AML-193 (cell line): ENCODE measurements around the gene PLAC1.

ENCODE experiments used
- DNase-seq, 2 experiments: peaks; one replicate each; lab custom pipeline; 2025; lab: John Stamatoyannopoulos, UW

The PLAC1 gene

DNA sequence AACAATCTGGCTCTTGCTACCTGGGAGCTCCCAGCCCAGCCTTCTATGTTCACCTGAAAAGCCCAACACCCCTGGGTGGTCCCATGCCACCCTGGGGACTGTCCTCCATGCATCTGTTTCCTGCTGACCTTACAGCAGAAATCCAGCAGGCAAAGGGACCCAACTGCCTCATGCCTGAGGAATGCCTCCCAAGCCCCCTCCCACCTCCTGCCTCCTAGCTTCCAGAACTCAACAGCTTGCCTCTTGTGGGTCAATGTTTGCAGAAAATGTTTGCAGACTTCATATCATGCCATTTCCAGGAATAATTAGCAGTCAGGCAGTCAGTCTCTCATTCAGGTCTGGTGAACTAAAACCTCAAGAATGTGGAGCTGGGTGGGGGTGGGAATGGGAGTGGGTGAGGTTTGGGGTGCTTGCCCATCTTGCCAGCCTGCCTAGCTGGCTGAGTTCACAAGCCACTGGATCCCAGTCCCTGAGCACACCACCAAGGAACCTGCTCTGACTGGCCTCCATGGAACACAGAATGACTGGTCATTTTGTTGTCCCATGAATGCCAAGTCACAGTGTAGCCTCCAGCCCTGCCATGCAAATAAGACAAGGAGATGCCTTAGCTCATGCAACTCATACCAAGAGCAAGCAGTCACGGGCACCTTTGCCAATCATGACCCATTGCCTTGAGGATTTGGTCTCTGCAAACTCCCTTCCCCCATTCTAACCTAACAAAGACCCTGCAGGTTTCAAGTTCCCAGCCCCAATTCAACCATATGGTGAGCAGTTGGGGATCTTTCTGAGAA, 12.1 kb upstream of the PLAC1 start:
- no peak for DNase-seq

DNA sequence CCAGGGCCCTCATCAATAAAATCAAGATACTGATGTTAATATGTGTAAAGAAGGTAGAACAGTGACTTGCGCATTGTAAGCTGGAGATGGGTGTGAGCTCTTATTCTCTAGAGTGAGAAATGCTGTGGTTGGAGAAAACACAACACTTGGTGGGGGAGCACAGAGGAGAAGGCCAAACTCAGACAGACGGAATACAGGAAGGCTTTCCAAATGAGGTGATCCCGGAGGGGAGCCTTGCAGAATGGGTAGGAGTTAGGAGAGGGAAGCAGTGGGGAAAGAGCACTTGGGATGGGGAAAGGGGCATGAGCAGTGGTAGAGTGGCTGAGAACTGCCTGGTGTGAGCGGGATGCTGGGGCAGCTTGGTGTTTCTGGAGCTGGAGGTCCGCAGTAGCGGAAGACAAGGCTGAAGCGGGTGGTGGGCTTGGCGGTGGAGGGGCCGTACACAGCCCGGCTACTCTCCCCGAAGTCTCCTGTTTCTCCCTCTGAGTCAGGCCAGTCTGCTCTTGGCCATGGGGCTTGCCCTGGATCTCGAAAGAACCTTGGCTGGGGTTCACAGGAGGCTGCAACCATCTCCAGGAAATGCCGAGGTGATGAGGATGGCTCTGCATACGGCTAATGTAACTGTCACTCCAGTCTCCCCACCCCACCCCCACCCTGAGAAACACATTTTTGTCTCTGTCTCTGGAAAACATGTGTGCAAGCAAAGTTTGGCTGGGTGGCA, 11.3 kb upstream of the PLAC1 start:
- DNase-seq: no peak

DNA sequence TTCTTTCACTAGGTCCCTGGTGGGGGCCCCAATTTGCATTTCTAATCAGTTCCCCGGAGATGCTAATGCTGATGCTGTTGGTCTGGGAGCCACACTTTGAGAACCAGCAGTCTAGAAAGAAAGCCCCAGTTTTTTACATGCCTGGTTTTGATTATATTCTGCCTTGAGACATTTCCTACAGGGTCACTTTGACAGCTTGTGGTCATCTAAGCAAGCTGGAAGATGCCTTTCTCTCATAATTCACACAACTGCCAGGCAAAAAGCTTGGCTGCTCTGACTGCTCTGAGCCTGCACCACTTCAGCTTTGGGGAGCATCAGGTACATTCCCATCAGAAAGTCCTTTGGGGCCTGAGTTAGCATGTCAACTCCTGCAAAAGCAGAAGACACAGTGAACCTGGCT, 5.9 kb upstream of the PLAC1 start:
- DNase-seq: no peak

DNA sequence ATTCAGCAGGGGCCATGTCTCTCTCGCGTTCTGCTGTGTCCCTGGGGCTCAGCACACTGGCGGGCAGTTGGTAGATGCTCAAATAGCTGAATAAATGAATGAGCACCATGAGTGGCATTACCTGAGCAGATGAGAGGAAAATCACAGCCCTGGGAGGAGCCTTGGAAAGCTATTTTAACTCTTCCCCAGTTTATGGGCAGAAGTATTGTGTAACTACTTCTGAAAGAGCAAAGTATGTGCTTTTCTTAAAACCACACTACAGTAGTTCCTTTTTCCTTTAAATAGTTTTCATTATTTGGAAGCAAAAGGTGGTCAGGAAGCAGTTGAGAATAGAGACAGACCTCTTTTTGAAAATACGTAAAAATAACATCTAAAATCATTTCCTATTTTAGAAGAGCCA, 3.0 kb upstream of the PLAC1 start:
- DNase-seq: no peak

DNA sequence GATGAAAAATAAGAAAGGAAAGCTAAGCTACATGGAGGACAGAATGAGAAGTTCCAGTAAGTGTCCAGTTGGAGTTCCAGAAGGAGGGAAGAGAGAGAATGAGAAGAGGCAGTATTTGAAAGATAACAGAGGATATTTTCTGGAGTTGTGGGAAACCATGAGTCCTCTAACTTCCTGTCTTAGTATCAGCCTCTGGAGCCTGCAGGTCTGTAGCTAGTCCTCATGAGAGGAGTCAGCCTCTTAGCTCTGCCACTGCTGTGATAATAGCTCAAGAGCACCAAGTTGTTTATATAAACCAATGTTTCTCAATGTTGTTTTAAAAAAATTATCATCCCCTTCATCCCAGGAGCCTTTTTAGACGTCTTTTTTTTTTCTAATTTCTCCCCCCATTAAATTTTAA, 2.4 kb upstream of the PLAC1 start:
- no peak for DNase-seq

DNA sequence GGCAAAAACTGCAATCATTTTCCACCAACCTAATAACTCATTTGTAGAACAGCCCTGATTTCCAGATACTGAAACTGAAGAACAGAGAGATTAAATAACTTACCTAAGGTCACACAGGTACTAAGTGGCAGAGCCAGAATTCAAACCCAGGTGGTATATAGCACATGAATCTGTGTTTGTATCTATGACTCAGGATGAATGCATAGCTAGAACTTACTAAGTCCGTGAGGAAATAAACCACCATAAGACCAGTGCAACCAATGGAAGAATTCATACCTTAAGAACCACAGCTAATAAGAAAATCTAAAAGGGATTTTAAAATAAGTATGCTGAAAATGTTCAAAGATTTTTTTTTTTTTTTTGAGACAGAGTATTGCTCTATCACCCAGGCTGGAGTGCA, 1.5 kb upstream of the PLAC1 start:
- DNase-seq: no peak

DNA sequence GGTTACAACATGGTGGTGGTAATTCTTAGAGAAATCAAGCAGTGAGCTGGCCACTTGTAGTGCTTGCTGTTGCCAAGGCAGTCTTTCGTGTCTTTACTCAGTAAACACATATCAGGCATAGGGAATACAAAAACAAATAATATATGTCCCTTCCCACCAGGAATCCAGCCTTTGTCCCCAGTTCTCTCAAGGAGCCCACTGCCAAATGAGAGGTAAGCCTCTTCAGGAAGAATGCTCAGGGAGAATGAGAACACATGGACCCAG, 421 bp upstream of the PLAC1 start:
- DNase-seq: no peak

DNA sequence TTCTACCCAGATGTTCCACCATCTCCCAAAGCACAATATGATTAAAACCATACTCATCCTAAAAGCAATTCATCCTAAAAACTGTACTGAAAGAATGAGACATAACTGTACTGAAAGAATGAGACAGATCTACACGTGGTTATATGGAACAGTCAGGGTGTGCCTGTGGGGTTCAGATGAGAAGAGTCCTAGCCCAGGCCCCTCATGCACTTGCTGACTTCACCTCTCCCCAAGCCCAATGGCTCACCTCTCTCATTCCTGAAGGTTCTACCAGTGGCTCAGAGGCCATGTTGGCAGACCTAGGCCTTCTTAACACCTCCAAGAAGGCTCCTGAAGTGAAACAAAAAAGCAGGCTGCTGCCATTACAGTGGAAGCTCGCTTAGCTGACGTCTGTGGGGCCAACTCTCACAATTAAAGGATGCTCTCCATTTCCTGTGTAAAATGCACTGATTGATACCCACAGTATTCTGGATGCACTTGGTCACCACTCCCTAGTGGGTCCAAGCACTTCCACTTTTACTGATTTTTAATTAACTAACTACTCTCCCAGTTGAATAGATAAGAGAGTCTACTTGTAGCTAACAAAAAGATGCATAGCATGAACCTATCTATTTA, 3.8 kb downstream of the PLAC1 start:
- DNase-seq: no peak

DNA sequence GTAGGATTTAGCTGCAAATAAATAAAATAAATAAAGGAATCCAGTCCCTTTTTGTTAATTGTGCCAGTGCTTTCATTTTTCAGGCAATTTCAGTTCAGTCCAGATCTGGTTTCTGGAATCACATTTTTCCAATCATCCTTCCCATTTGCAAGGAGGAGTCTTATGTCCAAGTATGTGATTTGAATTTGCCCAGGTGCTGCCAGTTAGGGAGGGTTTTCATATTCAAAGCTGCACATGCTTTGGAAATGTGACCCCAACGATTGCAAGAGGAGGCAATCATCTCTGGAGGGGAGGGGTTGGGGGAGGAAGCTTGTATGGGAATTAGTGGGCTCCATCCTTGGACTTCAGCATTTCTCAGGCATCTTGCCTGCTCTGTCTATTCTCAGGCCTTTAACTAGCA, 4.4 kb downstream of the PLAC1 start:
- DNase-seq: no peak

DNA sequence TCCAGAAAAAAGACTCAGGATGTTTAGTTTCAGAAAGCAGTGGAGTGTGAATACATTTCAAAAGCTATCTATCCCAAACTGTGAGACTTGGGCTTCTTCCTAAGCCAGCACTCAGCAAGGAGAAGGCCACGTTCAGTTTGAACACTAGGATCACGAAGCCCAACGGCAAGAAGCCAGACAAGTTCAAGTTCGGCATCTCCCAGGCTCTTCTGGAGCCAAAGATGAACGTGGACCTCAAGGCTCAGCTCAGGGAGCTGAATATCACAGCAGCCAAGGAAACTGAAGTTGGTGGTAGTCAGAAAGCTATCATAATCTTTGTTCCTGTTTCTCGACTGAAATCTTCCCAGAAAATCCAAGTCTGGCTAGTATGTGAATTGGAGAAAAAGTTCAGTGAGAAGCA, 7.6 kb downstream of the PLAC1 start:
- no peak for DNase-seq

DNA sequence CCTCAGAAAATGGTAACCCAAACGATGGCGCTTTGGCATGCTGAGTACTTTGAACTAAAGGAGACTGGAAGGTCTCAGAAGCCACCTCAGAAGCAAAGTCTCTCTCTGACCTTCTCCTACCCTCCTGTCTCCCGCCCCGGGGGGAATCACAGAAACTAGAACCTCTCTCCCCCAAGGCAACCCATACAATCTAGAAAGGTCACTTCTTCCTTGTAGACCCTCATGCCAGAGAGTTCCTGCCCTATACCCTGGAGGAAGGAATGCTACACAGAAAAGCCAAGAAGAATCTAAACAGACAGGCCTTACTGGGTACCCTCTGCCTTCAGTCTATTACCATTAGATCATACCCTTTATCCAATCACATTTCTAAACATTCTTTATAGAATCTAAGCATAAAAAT, 8.5 kb downstream of the PLAC1 start:
- no peak for DNase-seq

DNA sequence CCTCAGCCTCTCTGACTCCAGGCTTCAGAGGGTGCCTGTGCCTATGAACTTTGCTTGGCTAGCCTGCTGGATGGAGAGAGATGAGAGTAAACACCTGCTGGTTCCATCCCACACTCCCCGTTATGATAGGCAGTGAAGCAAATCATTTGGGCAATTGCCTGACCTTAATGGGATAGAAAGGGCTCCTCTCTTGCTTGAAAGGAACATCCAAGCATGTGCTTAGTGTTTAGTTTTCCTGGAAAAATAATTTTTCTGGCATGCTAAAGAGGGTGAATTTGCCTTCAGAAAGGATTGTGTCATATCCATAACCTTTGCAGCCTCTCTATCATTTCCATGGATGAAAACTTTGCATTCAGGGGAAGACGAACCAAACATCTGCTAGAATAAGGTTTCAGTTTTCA, 10.8 kb downstream of the PLAC1 start:
- DNase-seq: no peak

DNA sequence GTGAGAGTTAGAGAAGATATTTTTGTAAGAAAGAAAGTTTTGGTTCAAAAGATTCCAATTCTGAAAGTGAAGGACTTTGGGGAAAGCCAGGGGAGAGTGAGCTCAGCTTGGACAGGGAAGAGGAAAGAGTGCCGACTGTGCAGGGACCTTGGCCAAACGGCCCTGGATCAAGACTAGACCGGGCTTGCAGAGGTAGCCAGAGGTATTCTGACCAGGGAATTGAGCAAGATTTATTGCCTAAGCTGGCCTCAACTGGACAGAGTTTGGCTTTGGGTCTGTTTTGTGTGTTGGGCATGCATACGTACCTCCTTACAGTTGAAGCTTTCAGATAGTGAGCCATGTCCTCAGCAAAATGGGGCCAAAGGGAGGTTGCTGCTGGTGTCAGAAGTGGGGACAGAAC, 11.6 kb downstream of the PLAC1 start:
- DNase-seq: no peak

DNA sequence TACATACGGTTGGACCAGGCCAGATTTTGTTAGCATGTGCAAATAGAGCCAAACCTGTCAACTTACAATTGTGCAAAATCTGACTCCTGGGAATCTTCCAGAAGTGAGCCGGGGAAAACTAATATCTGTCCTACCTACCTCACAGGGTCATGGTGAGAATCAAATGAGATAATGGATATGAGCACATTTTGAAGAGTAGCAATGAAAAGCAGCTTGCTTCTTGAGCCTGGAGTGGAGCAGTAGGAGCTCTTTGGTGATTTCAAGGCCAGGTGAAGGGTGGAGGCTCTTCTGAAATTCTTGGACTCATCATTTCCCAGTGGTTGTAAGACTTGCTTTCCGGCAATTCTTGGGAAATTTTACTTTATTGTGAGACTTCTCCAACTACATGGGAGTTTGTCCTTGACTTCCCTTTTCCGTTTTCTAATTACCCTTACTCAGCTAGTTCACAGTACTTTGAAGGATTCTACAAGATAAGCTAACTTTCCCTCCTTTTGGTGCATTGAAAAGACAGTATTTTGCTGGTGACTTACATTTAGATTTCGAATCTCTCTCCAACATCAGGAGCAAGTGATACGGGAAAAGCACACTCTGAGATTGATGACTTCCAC, 12.2 kb downstream of the PLAC1 start:
- no peak for DNase-seq

DNA sequence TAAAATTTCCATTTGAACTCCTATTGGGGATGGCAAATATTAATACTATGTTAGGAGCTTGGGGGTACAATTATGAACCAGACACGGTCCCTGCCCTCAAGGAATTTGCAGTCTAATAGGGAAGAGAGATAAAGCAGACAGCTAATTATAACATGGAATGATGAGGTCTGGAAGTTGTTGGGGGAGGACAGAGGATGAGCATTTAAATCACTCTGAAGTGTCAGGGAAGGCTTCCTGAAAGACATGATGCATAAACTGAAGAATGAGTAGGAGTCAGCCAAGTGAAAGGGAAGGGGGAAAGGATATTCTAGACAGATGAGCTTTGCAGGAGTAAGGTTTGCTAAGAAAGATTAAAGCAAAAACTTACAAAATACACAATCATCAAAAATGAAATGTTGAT, 15.9 kb downstream of the PLAC1 start:
- DNase-seq: no peak

DNA sequence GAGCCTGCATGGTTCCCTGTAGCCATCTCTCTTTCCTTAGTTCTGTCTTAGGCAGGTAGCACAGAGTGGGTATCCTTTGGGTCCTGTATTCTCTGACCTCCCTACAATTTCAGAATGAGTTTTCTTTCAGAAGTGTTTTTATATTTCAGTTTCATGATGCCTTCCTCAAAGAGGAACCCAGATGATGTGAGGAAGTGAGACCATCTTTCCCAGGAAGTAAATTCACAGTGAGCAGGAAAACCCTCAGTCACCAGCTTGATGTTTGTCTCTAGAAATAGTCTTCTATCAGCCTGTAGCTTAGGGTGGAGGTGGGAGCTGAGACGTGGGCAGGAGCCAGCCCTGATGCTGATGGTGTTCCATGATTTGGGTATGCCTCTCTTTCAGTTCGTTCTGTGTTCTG, 16.9 kb downstream of the PLAC1 start:
- no peak for DNase-seq

DNA sequence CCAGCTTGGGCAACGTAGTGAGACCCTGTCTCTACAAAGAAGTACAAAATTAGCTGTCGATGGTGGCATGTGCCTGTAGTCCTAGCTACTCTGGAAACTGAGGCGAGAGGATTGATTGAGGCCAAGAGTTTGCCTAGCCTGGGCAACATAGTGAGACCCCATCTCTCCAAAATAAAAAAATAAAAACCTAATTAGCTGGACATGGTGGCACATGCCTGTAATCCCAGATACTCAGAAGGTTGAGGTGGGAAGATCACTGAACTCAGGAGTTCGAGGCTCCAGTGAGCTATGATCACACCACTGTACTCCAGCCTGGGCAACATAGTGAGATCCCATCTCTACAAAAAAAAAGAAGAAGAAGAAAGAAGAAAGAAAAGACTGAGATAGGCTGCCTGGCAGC, 17.4 kb downstream of the PLAC1 start:
- DNase-seq: no peak

DNA sequence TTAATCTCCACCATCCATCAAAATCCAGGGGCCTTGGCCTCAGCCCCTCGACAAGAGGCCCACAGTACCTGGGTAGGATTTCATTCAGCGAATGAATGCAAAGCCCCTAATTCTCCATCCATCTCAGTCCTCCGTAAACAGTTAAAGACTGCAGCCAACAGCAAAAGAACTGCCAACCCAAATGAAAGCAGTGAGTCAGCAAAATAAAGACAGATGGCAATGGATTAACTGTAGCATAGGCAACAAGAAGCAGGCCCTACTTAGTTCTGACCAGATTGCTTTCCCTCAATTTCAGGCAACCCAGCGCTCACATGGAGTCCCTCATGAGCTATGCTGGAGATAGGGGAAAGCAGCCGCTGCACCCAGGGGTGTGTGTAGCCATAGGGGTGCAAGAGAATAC, 21.4 kb downstream of the PLAC1 start:
- no peak for DNase-seq

DNA sequence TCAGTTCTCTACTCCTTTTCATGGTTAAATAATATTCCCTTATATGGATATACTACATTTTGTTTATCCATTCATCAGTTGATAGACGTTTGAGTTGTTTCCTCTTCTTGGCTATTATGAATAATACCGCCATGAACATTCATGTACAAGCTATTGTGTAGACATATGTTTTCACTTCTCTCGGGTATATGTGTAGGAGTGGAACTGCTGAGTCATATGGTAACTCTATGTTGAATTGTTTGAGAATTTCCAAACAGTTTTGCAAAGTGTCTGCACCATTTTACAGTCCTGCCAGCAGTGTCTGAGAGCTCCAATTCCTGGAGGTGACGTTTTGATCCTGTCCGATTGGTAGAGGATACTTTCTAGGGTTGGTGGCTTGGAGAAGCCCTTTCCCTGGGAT, 23.6 kb downstream of the PLAC1 start:
- no peak for DNase-seq

DNA sequence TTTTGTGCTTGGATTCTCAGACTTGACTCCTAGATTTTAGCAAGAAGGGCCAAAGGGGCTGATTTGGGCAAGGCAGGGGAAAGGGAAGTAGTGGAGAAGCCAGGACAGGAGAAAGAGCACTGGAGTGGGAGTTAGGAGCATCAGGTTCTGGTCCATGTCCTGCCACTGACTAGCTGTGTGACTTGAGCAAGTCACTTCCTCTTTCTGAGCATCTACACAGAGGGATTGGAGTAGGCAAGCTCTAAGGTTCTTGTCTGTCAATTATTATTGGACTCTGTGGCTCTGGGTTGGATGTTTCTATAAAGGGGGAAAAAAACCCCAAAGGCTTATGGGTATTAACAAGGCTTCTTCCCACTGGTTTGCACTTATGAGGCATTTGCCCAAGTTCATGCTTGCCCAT, 24.4 kb downstream of the PLAC1 start:
- no peak for DNase-seq

DNA sequence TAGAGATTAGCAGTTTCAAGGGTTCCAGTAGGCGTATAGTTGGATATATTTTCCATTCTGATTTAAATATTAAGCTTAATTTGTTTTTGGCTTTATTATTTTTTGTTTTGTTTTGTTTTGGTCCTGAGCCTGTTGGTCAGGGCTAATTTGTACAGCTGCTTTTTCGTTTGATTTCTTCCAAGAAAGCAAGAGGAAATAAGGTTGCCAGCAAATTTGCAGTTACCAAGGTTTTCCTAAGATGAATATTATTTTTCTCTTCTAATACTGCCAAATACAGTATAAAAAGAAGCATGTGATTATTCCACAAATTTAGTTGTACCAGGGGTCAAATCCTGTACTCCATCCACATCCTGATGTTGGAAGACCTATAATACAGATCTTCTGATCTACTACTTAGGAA, 24.9 kb downstream of the PLAC1 start:
- DNase-seq: no peak

DNA sequence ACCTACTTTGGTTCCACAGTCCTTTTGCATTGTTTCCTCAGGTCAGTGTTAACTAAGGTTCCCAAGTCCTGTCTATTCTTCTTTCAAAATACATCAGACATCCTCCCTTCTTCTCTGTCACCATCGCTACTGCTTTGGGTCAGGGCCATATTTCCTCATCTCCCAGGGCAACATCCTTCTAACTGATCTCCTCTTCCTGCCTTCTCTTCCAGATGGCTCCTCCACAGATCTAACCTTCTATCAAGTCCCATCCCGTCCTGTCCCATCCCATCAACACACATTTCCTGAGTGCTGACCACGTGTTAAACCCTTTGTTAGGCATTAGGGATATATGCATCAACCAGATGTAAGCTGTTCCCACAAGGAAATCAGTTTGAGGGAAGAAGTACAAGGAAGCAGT, 25.9 kb downstream of the PLAC1 start:
- no peak for DNase-seq
